Measurements from ENCODE around the gene MAN2C1.
"Not testable (repeated sequence)": the region's sequence is repeated elsewhere in the genome, so short reads cannot be mapped to it uniquely, and the experiment has no call there.

Gene MAN2C1

DNA sequence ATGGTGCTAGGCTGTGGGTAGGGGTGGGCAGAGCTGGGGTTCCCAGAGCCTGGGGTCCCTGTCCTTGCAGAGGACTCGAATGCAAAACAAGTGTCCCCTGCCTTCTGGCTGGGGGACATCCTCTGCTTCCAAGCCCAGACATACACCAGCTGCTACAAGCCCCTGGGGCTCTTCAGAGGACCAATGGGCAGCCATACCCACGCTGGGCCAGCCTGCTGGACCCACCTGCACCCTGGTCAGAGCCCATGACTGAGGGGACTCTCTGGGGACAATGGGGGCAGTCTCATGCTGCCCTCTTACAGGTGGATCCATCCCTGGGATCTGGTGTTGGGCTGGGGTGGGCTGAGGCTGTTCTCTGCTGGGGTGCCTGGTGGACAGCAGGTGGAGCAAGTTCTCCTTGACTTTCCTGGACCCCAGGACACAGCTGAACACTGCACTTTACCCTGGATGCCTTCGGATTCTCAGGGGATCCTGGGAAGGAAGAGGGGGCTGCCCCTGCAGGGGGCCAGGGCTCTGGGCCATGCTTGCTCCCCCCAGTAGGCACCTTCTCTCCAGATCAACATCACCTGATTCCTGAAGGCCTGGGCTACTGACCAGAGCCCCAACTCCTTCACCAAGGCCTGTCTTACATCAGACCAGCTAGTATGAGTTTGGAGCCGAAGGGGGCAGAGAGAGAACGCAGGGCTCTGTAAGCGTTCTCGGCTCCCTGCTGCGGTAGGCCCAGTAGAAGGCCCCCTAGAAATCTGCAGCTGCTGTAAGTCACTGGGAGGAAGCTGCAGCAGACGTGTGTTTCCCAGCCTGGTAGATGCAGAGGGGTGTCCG lies 39.7 kb downstream of the MAN2C1 start:
- Histone ChIP-seq H3K27me3 (ENCODE audit: insufficient read depth, insufficient read length) (no peaks in the 10 kb centered on the region), H3K9me3 (ENCODE audit: insufficient read depth, low read length) (no peaks in the 10 kb centered on the region), H3K4me3 (ENCODE audit: insufficient read length, low read depth) (no peak overlapping the region), H3K4me1 (ENCODE audit: insufficient read depth, insufficient read length) (no peaks in the 10 kb centered on the region), H3K36me3 (ENCODE audit: insufficient read depth, insufficient read length, low read length) (no peaks in the 10 kb centered on the region), H3K9ac (ENCODE audit: insufficient read length, low read depth) (no peak overlapping the region)
- TF ChIP-seq SUZ12 (IDR thresholded peaks at IDR 0.05; ENCODE audit: extremely low read depth, insufficient read depth, insufficient read length), result no peak
- TF ChIP-seq YY1 (IDR thresholded peaks at IDR 0.05; ENCODE audit: insufficient read depth, insufficient read length), result no peak
- TF ChIP-seq ZNF274 (IDR thresholded peaks at IDR 0.05; ENCODE audit: low read depth, low read length), result no peak
- DNase-seq (ENCODE audit: low read depth, low spot score), result no peak

DNA sequence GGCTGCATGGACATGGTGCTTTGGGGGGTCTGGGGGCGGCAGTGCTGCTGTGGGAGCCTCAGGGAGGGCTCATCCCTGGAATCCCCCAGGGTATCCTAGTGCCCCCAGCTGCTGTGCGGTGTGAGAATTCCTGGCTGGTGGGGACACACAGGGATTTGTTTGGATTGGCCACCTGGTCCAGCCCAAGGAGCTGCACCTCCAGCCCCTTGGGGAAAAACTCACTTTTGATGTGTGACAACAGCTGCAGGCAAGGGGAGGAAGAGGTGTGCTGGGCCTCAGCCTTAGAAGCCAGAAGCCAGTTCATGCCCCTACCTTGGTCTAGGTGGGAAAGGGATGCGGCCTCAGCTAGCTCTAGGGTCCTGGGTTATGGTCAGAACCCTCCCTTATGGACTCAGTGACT lies 40.9 kb downstream of the MAN2C1 start:
- no peak for DNase-seq (ENCODE audit: low read depth, low spot score)
- no peaks in the 10 kb centered on the region for H3K36me3 ChIP-seq (ENCODE audit: insufficient read depth, insufficient read length, low read length)
- no peak overlapping the region for H3K4me3 ChIP-seq (ENCODE audit: insufficient read length, low read depth)
- no peaks in the 10 kb centered on the region for H3K9me3 ChIP-seq (ENCODE audit: insufficient read depth, low read length)
- no peak overlapping the region for H3K9ac ChIP-seq (ENCODE audit: insufficient read length, low read depth)
- no peaks in the 10 kb centered on the region for H3K27me3 ChIP-seq (ENCODE audit: insufficient read depth, insufficient read length)
- no peaks in the 10 kb centered on the region for H3K4me1 ChIP-seq (ENCODE audit: insufficient read depth, insufficient read length)
- TF ChIP-seq YY1 (IDR thresholded peaks at IDR 0.05; ENCODE audit: insufficient read depth, insufficient read length) (no peak), SUZ12 (IDR thresholded peaks at IDR 0.05; ENCODE audit: extremely low read depth, insufficient read depth, insufficient read length) (no peak), ZNF274 (IDR thresholded peaks at IDR 0.05; ENCODE audit: low read depth, low read length) (no peak)

DNA sequence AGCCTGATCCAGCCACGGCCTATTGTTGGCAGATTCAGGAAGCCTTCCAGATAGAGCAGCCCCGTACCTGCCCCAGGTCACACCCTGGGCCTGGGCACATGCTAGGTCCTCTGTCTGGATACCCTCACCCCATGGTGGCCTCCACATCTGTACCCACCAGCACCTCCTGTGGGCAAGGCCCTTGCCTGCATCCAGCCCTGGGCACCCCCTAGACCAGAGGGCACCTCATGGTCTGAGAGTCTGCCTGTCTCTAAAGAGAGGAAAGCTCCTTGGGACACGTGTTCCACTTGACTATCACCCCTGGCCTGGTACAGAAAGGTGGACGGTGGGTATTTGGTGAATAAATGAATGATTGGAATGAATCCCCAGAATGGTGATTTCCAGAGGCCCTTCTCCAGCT lies 41.4 kb downstream of the MAN2C1 start:
- H3K36me3 ChIP-seq (ENCODE audit: insufficient read depth, insufficient read length, low read length), result no peaks in the 10 kb centered on the region
- no peak for TF ChIP-seq ZNF274 (IDR thresholded peaks at IDR 0.05; ENCODE audit: low read depth, low read length)
- TF ChIP-seq SUZ12 (IDR thresholded peaks at IDR 0.05; ENCODE audit: extremely low read depth, insufficient read depth, insufficient read length), result no peak
- no peak for TF ChIP-seq YY1 (IDR thresholded peaks at IDR 0.05; ENCODE audit: insufficient read depth, insufficient read length)
- DNase-seq (ENCODE audit: low read depth, low spot score), result no peak
- no peak overlapping the region for H3K4me3 ChIP-seq (ENCODE audit: insufficient read length, low read depth)
- H3K9ac ChIP-seq (ENCODE audit: insufficient read length, low read depth), result no peak overlapping the region
- H3K4me1 ChIP-seq (ENCODE audit: insufficient read depth, insufficient read length), result no peaks in the 10 kb centered on the region
- no peaks in the 10 kb centered on the region for H3K9me3 ChIP-seq (ENCODE audit: insufficient read depth, low read length)
- peaks cover under 1% of the 10 kb centered on the region for H3K27me3 ChIP-seq (ENCODE audit: insufficient read depth, insufficient read length)

DNA sequence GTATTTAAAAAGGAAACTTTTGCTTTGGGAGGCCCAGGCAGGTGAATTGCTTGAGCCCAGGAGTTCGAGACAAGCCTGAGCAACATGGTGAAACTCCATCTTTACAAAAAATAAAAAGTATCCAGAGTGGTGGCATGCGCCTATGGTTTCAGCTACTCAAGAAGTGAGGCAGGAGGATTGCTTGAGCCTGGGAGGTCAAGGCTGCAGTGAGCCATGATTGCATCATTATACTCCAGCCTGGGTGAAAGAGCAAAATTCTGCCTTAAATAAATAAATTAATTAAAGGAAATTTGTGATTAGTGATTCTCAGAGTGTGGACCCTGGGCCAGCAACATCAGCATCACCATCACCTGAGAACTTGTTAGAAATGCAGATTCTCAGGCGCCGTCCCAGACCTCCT lies 42.5 kb downstream of the MAN2C1 start:
- H3K36me3 ChIP-seq (ENCODE audit: insufficient read depth, insufficient read length, low read length), result no peaks in the 10 kb centered on the region
- DNase-seq (ENCODE audit: low read depth, low spot score), result no peak
- no peak for TF ChIP-seq ZNF274 (IDR thresholded peaks at IDR 0.05; ENCODE audit: low read depth, low read length)
- TF ChIP-seq YY1 (IDR thresholded peaks at IDR 0.05; ENCODE audit: insufficient read depth, insufficient read length), result no peak
- no peak for TF ChIP-seq SUZ12 (IDR thresholded peaks at IDR 0.05; ENCODE audit: extremely low read depth, insufficient read depth, insufficient read length)
- H3K4me3 ChIP-seq (ENCODE audit: insufficient read length, low read depth), result no peak overlapping the region
- no peaks in the 10 kb centered on the region for H3K4me1 ChIP-seq (ENCODE audit: insufficient read depth, insufficient read length)
- peaks cover 5% of the 10 kb centered on the region for H3K27me3 ChIP-seq (ENCODE audit: insufficient read depth, insufficient read length)
- H3K9ac ChIP-seq (ENCODE audit: insufficient read length, low read depth), result no peak overlapping the region
- no peaks in the 10 kb centered on the region for H3K9me3 ChIP-seq (ENCODE audit: insufficient read depth, low read length)

DNA sequence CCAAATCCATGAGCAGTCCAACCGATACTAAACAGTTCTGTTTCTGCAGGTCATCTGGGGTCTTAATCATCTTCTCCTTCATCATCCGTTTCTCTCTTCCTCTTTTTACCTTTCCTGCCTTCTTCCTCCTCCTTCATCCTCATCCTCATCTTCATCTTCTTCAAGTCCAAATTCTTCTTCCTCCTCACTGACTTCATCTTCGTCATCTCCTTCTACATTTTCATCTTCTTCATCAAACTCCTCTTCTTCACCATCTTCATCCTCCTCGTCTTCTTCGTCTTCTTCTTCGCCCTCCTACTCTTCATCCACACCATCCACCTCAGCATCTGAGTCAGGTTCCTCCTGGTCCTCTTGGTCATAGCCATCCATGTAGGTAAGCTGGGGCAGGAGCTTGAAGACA lies 46.7 kb downstream of the MAN2C1 start:
- TF ChIP-seq ZNF274 (IDR thresholded peaks at IDR 0.05; ENCODE audit: low read depth, low read length) (no peak), YY1 (IDR thresholded peaks at IDR 0.05; ENCODE audit: insufficient read depth, insufficient read length) (no peak), SUZ12 (IDR thresholded peaks at IDR 0.05; ENCODE audit: extremely low read depth, insufficient read depth, insufficient read length) (no peak)
- Histone ChIP-seq H3K27me3 (ENCODE audit: insufficient read depth, insufficient read length) (peaks cover 5% of the 10 kb centered on the region), H3K4me1 (ENCODE audit: insufficient read depth, insufficient read length) (no peaks in the 10 kb centered on the region), H3K36me3 (ENCODE audit: insufficient read depth, insufficient read length, low read length) (no peaks in the 10 kb centered on the region), H3K4me3 (ENCODE audit: insufficient read length, low read depth) (no peak overlapping the region), H3K9ac (ENCODE audit: insufficient read length, low read depth) (no peak overlapping the region), H3K9me3 (ENCODE audit: insufficient read depth, low read length) (no peaks in the 10 kb centered on the region)
- DNase-seq (ENCODE audit: low read depth, low spot score), result no peak

DNA sequence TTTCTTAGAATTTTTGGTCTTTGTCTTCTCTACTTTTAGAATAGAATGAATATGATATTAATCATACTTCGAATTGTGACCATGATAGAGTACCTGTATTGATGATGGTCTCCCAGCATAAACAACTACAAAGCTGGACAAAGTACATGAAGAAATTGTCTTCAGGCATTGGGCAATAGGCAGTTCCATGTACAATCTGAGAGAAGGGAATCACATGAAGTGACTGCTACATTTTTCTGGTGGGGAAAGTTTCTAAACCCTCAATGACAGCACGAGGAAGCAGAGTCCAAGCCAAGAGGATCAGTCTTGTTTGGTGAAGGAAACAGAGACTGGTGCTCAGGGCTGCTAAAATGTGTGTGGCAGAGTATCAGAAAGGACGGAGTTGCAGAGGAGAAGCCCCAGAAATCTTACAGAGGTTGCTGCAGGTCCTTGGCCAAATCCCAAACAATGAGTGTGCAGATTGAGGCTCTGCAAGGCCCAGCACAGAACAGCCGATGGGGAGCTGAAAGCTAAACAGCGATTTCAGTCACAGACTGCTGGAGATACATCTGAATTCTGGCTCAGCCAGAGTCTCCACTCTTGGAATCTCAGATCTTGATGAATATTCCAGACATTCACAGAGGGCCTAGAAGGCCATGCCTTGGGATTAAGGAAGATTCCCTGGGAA lies 49.0 kb downstream of the MAN2C1 start:
- not testable (repeated sequence) for H3K4me1 ChIP-seq (ENCODE audit: insufficient read depth, insufficient read length); DNase-seq (ENCODE audit: low read depth, low spot score); H3K36me3 ChIP-seq (ENCODE audit: insufficient read depth, insufficient read length, low read length); H3K27me3 ChIP-seq (ENCODE audit: insufficient read depth, insufficient read length); H3K9ac ChIP-seq (ENCODE audit: insufficient read length, low read depth); H3K4me3 ChIP-seq (ENCODE audit: insufficient read length, low read depth); H3K9me3 ChIP-seq (ENCODE audit: insufficient read depth, low read length)

DNA sequence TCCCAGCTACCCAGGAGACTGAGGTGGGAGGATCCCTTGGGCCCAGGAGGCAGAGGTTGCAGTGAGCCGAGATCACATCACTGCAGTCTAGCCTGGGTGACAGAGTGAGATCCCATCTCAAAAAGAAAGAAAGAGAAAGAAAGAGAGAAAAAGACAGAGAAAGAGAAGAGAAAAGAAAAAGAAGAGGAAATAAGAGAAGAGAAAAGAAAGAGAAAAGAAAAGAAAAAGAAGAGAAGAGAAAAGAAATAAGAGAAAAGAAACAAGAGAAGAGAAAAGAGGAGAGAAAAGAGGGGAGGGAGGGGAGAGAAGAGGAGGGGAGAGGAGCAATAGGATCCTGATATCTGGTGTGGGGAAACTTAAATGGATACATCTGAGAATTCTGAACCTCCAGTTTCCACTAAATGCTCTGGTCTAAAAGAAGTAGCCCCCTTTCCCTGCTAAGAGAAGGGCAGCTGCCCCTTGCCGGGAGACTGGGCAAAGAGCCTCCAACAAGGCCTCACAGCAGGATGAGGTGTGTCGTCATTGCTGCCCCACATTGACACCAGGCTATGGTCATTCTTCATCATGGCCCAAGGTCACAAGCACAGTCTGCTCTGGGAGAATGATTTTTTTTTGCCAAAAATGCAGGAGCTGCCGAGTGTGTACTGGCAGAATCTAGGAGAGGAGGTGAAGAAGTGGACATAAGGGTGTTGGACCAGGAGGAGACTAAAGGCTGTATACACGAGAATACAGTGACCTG lies 53.7 kb downstream of the MAN2C1 start:
- Histone ChIP-seq H3K9ac (ENCODE audit: insufficient read length, low read depth) (no peak overlapping the region), H3K4me1 (ENCODE audit: insufficient read depth, insufficient read length) (no peaks in the 10 kb centered on the region), H3K4me3 (ENCODE audit: insufficient read length, low read depth) (no peak overlapping the region), H3K36me3 (ENCODE audit: insufficient read depth, insufficient read length, low read length) (no peaks in the 10 kb centered on the region), H3K9me3 (ENCODE audit: insufficient read depth, low read length) (no peaks in the 10 kb centered on the region), H3K27me3 (ENCODE audit: insufficient read depth, insufficient read length) (peaks cover 3% of the 10 kb centered on the region)
- no peak for DNase-seq (ENCODE audit: low read depth, low spot score)
- TF ChIP-seq SUZ12 (IDR thresholded peaks at IDR 0.05; ENCODE audit: extremely low read depth, insufficient read depth, insufficient read length) (no peak), YY1 (IDR thresholded peaks at IDR 0.05; ENCODE audit: insufficient read depth, insufficient read length) (no peak), ZNF274 (IDR thresholded peaks at IDR 0.05; ENCODE audit: low read depth, low read length) (no peak)
